ENCODE results near the gene WDR64.

WDR64 gene

DNA sequence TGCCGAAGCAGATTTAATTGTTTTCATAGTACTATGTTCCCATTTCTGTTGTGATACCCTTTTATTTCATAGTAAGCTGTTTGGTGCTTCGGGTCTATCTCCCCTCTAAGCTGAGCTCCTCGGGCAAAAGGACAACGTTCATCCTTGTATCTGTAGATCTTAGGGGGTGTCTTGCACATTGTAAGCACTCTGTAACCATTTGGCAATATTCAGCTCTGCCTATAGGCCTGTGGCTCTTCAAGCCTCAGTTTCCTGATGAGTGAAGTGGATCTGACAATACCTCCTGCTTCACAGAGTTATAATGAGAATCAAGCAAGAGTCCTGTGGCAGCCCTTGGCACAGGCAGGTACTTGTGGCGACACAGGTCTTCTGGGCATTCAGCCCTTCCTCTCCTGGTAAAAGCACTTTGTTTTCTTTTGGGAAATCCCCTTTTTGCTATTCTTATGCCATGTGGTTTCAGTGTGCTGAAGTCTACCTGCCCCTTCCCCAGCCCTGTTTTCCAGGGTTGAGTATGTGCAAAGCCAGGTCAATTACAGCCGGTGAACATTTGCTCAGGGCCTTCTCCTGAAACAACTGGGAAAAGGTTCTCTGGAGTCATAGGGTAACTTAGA, 187.4 kb downstream of the WDR64 start:
- no peak for DNase-seq (ENCODE audit: low read depth)
- H3K4me3 ChIP-seq (ENCODE audit: low read length), result no peak overlapping the region
- no peak for TF ChIP-seq CTCF (conservative IDR thresholded peaks at IDR 0.05; ENCODE audit: low read depth, low read length)

GRCh38 chr1:241840164-241840563, 188.1 kb downstream of the WDR64 start:
- DNase-seq (ENCODE audit: low read depth), result no peak
- TF ChIP-seq CTCF (conservative IDR thresholded peaks at IDR 0.05; ENCODE audit: low read depth, low read length), result no peak
- H3K4me3 ChIP-seq (ENCODE audit: low read length), result no peak overlapping the region

DNA sequence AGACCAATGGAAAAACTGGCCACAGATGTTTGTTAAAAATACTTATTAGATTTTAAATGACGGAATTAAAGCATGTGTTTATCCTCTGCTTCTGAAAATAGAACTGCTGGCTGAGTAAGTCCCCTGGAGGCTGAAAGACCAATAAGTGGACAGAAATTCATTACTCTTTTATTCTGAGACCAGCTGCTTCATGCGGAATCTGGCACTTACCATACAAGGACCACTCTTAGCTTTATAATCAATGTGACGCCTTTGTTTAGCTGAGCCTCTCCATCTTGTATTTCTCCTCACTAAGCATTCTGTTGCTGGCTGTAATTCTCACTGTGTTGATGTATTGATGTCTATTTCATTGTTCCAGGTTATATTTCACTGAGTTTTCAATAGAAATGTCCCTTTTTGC, 189.6 kb downstream of the WDR64 start:
- no peak overlapping the region for H3K4me3 ChIP-seq (ENCODE audit: low read length)
- no peak for TF ChIP-seq CTCF (conservative IDR thresholded peaks at IDR 0.05; ENCODE audit: low read depth, low read length)
- no peak for DNase-seq (ENCODE audit: low read depth)

GRCh38 chr1:241842565-241842964, 190.5 kb downstream of the WDR64 start:
- no peak for DNase-seq (ENCODE audit: low read depth)
- TF ChIP-seq CTCF (conservative IDR thresholded peaks at IDR 0.05; ENCODE audit: low read depth, low read length), result no peak
- H3K4me3 ChIP-seq (ENCODE audit: low read length), result no peak overlapping the region

GRCh38 chr1:241844593-241844992, 192.5 kb downstream of the WDR64 start:
- DNase-seq (ENCODE audit: low read depth), result no peak
- no peak overlapping the region for H3K4me3 ChIP-seq (ENCODE audit: low read length)
- no peak for TF ChIP-seq CTCF (conservative IDR thresholded peaks at IDR 0.05; ENCODE audit: low read depth, low read length)

GRCh38 chr1:241846375-241846774, 194.3 kb downstream of the WDR64 start:
- no peak overlapping the region for H3K4me3 ChIP-seq (ENCODE audit: low read length)
- no peak for TF ChIP-seq CTCF (conservative IDR thresholded peaks at IDR 0.05; ENCODE audit: low read depth, low read length)
- DNase-seq (ENCODE audit: low read depth), result no peak

GRCh38 chr1:241846862-241847539, 194.9 kb downstream of the WDR64 start:
- H3K4me3 ChIP-seq (ENCODE audit: low read length), result peak overlapping the region; percentile 92
- TF ChIP-seq CTCF (conservative IDR thresholded peaks at IDR 0.05; ENCODE audit: low read depth, low read length), result no peak
- no peak for DNase-seq (ENCODE audit: low read depth)

All from retinal pigment epithelial cell (primary cell).